COLO829 (cell line): ENCODE data around the gene POLR2E.

Experiments used
- DNase-seq: peaks from one replicate; pipeline ENCODE4 v3.0.0; 2012; ENCODE audit warnings: low spot score

The POLR2E gene

GRCh38 chr19:1079566-1080111 is 15.5 kb downstream of the POLR2E start:
- DNase-seq, result no peak

- no peak for DNase-seq
These were observed 18.2 kb downstream of the POLR2E start for GRCh38 chr19:1076951-1077350.

GRCh38 chr19:1076046-1076386 is 19.2 kb downstream of the POLR2E start:
- no peak for DNase-seq

GRCh38 chr19:1074544-1075283 is 20.5 kb downstream of the POLR2E start:
- peak; percentile 92 for DNase-seq

GRCh38 chr19:1073956-1074517 is 21.1 kb downstream of the POLR2E start:
- no peak for DNase-seq

GRCh38 chr19:1073063-1073955 is 21.9 kb downstream of the POLR2E start:
- DNase-seq, result no peak

- DNase-seq, result no peak
These were observed 22.7 kb downstream of the POLR2E start for GRCh38 chr19:1072371-1073015.

GRCh38 chr19:1070931-1071791 is 24.0 kb downstream of the POLR2E start:
- DNase-seq, result no peak

GRCh38 chr19:1070576-1070930 is 24.6 kb downstream of the POLR2E start:
- no peak for DNase-seq

GRCh38 chr19:1069009-1069779 is 26.0 kb downstream of the POLR2E start:
- DNase-seq, result no peak

GRCh38 chr19:1068009-1069001 is 26.9 kb downstream of the POLR2E start:
- no peak for DNase-seq

- no peak for DNase-seq
These were observed 27.7 kb downstream of the POLR2E start for GRCh38 chr19:1067341-1067957.

GRCh38 chr19:1066748-1067340 is 28.3 kb downstream of the POLR2E start, which contains the start of gene ARHGAP45:
Gene ARHGAP45, plus strand, starts transcription at chr19:1067167. Its CDS starts 239 bp downstream, at chr19:1067406.
- DNase-seq, result no peak

GRCh38 chr19:1066251-1066747 is 28.9 kb downstream of the POLR2E start:
- no peak for DNase-seq

GRCh38 chr19:1065606-1066109 is 29.5 kb downstream of the POLR2E start:
- no peak for DNase-seq

GRCh38 chr19:1064661-1065605 is 30.2 kb downstream of the POLR2E start:
- no peak for DNase-seq
